ENCODE results near the gene NCBP1. TPM values are rescaled to one million over a fixed set of nuclear protein-coding genes. Genes with fewer than 3 reads are reported as not detected.
"Not testable (repeated sequence)": the region's sequence is repeated elsewhere in the genome, so short reads cannot be mapped to it uniquely, and the experiment has no call there.

Gene NCBP1
- polyA plus RNA-seq, 2 of the 4 experiments (the other 2 are of a cell fraction) = 31.8 to 48.2 TPM

GRCh38 chr9:97698865-97699264 is 65.2 kb downstream of the NCBP1 start (continued):
- no peak for TF ChIP-seq POLR2AphosphoS2 (conservative IDR thresholded peaks at IDR 0.05; ENCODE audit: low read length)

GRCh38 chr9:97699281-97699680 is 65.7 kb downstream of the NCBP1 start:
- CTCF ChIA-PET = interaction anchor here (11.8 kb wide), 1 partner anchor 202 kb away, joined by 98 read pairs; no protein-coding TSS in a partner anchor
- not testable (repeated sequence) for H3K4me3 ChIP-seq; H3K27ac ChIP-seq; ATAC-seq; DNase-seq (ENCODE audit: low read depth in 1 of 2, low spot score in 1 of 2); H3K4me2 ChIP-seq; H3K9me3 ChIP-seq; FAIRE-seq
- H3K4me1 ChIP-seq = peaks cover 41% of the 10 kb centered on the region
- WGBS (ENCODE audit: missing lambda C conversion rate) = 91% methylated on average over 13 of the region's 13 CpGs
- POLR2A ChIA-PET = interaction anchor here (0.9 kb wide), 1 partner anchor 66 kb away, joined by 3 read pairs; the partner anchor contains the start of genes NCBP1 and TSTD2

- FAIRE-seq, POLR2A ChIA-PET: not testable (repeated sequence)
- 85% methylated on average over 3 of the region's 3 CpGs for WGBS (ENCODE audit: missing lambda C conversion rate)
Measured at GRCh38 chr9:97699824-97700223, 66.2 kb downstream of the NCBP1 start.

GRCh38 chr9:97703437-97704344 is 70.1 kb downstream of the NCBP1 start:
- ATAC-seq (peak; percentile 88 to 91), DNase-seq (ENCODE audit: low read depth in 1 of 2, low spot score in 1 of 2) (peak; percentile 50 to 70), FAIRE-seq (no peak)
- POLR2A ChIA-PET = interaction anchor here (2.6 kb wide), 1 partner anchor 219 kb away, joined by 14 read pairs; the partner anchor contains the start of gene TRMO
- 14% methylated on average over 11 of the region's 11 CpGs for WGBS (ENCODE audit: missing lambda C conversion rate)
- peak; percentile 36; the same call in 1 of the 2 replicates for TF ChIP-seq MAX (IDR thresholded peaks at IDR 0.05)
- TF ChIP-seq JUN (IDR thresholded peaks at IDR 0.05) = peak in 1 of 2 experiments; percentile 48; a peak in 1 of 5 replicates
- 0 out of 2 replicates have a peak, but pooled peaks have one; percentile 9 for TF ChIP-seq GATA3 (IDR thresholded peaks at IDR 0.05; ENCODE audit: borderline replicate concordance)
- TF ChIP-seq RAD21 (conservative IDR thresholded peaks at IDR 0.05 in 1 of 2, IDR thresholded peaks at IDR 0.05 in 1 of 2) = no peak
- TF ChIP-seq CEBPB (IDR thresholded peaks at IDR 0.05) = no peak
- no peak for TF ChIP-seq ZNF302 (CRISPR knock-in tag; IDR thresholded peaks at IDR 0.05)
- TF ChIP-seq JUNB (IDR thresholded peaks at IDR 0.05) = peak; percentile 40; the same call in 1 of the 2 replicates
- peak; percentile 53 for TF ChIP-seq FOSL2 (IDR thresholded peaks at IDR 0.05)
- peak; percentile 73 for TF ChIP-seq FOSL2 (CRISPR knock-in tag; IDR thresholded peaks at IDR 0.05)
- TF ChIP-seq EHF (CRISPR knock-in tag; IDR thresholded peaks at IDR 0.05) = no peak
- Histone ChIP-seq H3K4me2 (peak overlapping the region; percentile 63), H3K4me3 (no peak overlapping the region), H3K27ac (peak overlapping the region; percentile 55 to 82), H3K9me3 (no peaks in the 10 kb centered on the region), H3K4me1 (peaks cover 24% of the 10 kb centered on the region)
- CTCF ChIA-PET = interaction anchor here (0.6 to 11.8 kb wide), 5 partner anchors 12 to 220 kb away, joined by 3 to 98 read pairs (median 3); no protein-coding TSS in a partner anchor

More at GRCh38 chr9:97699824-97700223, 66.2 kb downstream of the NCBP1 start:
- not testable (repeated sequence) for H3K27ac ChIP-seq; DNase-seq (ENCODE audit: low read depth in 1 of 2, low spot score in 1 of 2); H3K9me3 ChIP-seq; H3K4me3 ChIP-seq; ATAC-seq; H3K4me2 ChIP-seq
- peaks cover 41% of the 10 kb centered on the region for H3K4me1 ChIP-seq
- CTCF ChIA-PET = interaction anchor here (0.6 to 11.8 kb wide), 3 partner anchors 26 to 223 kb away, joined by 3 to 98 read pairs (median 5); no protein-coding TSS in a partner anchor

GRCh38 chr9:97704345-97704677 is 70.7 kb downstream of the NCBP1 start:
- ChIA-PET POLR2A (interaction anchor here (0.6 to 2.6 kb wide), 2 partner anchors 43 to 218 kb away, joined by 4 to 14 read pairs; partner anchors contain the start of gene TRMO), CTCF (interaction anchor here (0.6 to 11.8 kb wide), 6 partner anchors 13 to 205 kb away, joined by 3 to 98 read pairs (median 4); no protein-coding TSS in a partner anchor)
- TF ChIP-seq JUN (IDR thresholded peaks at IDR 0.05) = no peak
- TF ChIP-seq FOSB (CRISPR knock-in tag; IDR thresholded peaks at IDR 0.05) = no peak
- TF ChIP-seq RCOR1 (IDR thresholded peaks at IDR 0.05; ENCODE audit: low read depth, low read length) = no peak
- no peak for TF ChIP-seq E2F6 (IDR thresholded peaks at IDR 0.05; ENCODE audit: borderline replicate concordance, low read depth)
- TF ChIP-seq RARB (CRISPR knock-in tag; IDR thresholded peaks at IDR 0.05) = no peak
- no peak for TF ChIP-seq ZNF302 (CRISPR knock-in tag; IDR thresholded peaks at IDR 0.05)
- TF ChIP-seq KDM5A (IDR thresholded peaks at IDR 0.05) = no peak
- ATAC-seq (peak; percentile 12 to 41; a peak in 3 of 6 replicates), DNase-seq (ENCODE audit: low read depth in 1 of 2, low spot score in 1 of 2) (no peak), FAIRE-seq (no peak)
- peak overlapping the region; percentile 63 for H3K4me2 ChIP-seq
- 66% methylated on average over 3 of the region's 3 CpGs for WGBS (ENCODE audit: missing lambda C conversion rate)
- H3K4me1 ChIP-seq = peaks cover 24% of the 10 kb centered on the region
- peak overlapping the region; percentile 55 to 82 for H3K27ac ChIP-seq
- no peak overlapping the region for H3K4me3 ChIP-seq
- no peaks in the 10 kb centered on the region for H3K9me3 ChIP-seq

Measured in A549 (cell line).